HT1080 (cell line): ENCODE measurements around the gene RNF217. TPM values are rescaled to one million over a fixed set of nuclear protein-coding genes. Genes with fewer than 3 reads are reported as not detected.

Source experiments
- DNase-seq: peaks from one replicate; pipeline ENCODE4 v3.0.0-alpha.2; 2015; ENCODE audit warnings: low read depth
- total RNA-seq: library from RNA; depleted of rRNA; stranded (reverse); fragments of >200 nt; shearing (Covaris generic); gene quantifications from 2 replicates; pipeline ENCODE4 v1.2.3, GENCODE V29; 2014

The RNF217 gene
- total RNA-seq, 1 experiment from 2014 or later, result 9.6 TPM

DNA sequence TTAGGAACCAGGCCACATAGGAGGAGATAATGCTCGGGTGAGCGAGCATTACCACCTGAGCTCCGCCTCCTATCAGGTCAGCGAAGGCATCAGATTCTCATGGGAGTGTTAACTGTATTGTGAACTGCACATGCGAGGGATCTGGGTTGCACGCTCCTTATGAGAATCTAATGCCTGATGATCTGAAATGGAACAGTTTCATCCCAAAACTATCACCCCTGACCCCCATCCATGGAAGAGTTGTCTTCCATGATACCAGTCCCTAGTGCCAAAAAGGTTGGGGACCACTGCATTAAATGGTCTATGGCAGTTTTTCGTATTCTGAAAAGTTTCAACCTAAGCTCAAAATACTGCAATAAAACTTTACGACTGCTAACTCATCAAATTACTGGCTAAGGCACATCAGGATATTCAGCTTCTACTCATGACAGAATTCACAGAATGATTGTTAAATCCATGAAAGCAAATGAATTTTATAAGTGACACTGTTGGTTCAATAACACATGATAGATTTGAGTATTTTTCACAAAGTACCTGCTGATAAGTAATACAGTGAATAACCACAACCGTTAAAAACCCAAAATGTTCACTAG is 25.9 kb downstream of the RNF217 start:
- no peak for DNase-seq

DNA sequence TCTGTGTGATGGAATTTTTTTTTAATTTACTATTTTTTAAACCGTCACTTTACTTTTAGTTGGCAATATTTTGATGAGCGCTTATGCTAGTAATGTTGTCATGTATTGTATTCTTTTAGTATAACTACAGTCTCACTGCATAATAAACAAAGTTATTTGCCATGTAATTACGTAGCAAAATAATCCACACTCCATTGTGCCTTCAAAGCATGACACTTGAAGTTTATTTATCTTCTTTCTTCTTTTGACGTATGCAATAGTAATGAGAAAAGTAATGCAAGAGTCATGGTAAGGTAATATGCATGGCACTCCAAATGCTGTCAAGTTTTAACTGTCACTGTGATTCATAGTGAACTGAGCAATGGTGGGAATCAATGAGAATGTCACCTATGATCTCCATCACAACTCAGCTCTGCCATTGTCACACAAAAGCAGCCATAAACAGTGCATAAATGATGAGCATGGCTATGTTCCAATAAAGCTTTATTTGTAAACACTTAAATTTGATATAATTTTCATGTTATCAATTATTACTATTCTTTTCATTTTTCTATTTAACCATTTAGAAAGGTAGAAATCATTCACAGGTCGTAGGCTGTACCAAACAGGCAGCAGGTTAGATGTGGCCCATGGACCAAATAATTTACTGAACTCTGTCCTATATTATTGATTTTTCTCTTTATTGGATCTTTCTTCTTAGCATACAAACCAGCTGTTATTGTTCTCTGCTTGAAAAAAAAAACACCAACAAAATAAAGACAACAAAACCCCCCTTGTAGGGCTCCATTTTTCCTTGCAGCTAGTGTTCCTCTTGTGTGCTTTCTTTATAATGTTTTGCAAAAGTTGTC is 27.1 kb downstream of the RNF217 start:
- no peak for DNase-seq

DNA sequence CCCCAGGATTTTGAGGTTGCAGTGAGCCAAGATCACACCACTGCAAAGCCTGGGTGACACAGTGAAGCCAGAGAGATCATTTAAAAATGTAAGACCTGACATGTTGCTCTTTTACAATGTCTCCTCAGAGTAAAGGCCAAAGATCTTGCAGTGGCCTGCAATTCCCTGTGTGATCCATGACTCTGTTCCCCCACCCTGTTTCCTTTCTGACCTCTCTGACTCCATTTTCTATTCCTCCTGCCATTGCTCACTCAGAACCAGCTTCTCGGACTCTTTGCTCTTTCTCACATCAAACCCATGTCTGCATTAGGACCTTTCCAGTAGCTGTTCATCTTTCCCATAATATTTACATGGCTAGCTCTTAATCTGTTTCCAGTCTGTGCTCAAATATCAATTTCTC is 28.8 kb downstream of the RNF217 start:
- no peak for DNase-seq

DNA sequence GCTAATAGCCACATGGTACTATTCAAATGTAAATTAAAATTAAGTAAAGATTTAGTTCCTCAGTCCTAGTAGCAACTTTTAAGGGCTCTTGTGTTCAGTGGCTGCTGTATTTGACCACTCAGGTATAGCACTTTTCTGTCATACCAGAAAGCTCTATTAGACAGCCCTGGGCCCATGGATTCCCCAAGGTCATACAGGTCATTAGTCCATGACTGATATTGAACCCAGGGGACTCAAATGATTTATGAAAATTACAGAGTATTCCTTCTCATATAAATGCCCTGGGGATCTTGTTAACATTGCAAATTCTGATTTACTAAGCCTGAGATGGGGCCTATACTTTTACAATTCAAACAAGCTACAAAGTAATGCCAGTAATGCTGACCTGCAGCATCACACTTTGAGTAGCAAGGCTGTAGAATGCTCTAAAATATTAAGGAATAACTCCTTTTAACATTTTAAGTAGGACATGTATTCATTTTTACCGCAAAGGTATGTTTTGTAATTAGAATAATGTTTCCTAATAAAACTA is 29.6 kb downstream of the RNF217 start:
- no peak for DNase-seq

DNA sequence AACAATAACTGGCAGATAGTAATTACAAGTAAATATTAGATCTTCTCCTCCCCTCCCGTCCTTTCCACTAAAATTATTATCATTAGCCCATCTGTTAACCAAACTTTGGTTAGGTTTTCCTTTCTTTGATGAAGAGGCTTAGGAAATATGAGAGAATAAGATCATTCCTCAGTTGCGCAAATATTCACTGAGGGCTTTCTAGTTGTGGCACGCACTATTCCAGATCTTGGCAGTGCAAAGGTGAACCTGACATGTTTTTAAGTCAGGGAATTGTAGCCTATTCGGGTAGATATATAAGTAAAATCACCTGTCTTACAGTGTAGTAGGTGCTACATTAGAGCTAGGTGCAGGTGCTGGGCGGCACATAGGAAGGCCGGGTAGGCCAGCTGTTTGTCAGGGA is 31.1 kb downstream of the RNF217 start:
- DNase-seq, result no peak

DNA sequence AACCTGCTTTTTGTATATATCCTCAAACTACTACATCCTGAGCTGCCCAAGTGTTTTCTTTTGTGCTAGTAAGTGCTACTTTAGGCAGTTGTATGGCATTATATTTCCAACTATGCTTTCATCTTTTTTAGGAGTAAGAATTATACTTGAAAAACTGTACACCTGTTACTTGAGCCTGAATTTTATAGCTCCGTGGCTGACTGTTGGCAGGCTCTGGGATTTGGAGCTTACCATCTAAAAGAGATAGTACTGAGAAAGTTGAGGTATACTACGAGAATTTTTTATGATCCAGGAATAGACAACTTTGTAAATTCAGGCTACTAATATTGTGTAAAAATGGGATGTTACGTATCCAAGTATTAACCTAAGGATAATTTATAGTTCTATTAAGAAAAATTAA is 32.4 kb downstream of the RNF217 start:
- no peak for DNase-seq

DNA sequence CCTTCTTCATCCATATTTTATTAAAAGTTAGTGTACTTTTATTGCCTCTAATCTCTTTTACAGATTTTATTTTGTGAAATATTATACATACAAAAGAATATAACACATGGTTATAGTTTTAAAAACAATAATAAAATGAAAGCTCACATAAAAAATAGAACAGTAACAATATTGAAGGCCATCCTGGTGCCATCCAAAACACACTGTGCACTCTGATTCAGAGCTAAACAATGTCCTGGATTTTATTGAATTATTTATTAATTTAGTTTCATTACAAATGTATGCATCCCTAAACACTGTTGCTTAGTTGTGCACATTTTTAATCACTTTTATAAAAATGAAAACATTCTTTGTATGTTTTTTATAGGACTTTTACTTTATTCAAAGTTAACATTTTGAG is 32.9 kb downstream of the RNF217 start:
- no peak for DNase-seq

DNA sequence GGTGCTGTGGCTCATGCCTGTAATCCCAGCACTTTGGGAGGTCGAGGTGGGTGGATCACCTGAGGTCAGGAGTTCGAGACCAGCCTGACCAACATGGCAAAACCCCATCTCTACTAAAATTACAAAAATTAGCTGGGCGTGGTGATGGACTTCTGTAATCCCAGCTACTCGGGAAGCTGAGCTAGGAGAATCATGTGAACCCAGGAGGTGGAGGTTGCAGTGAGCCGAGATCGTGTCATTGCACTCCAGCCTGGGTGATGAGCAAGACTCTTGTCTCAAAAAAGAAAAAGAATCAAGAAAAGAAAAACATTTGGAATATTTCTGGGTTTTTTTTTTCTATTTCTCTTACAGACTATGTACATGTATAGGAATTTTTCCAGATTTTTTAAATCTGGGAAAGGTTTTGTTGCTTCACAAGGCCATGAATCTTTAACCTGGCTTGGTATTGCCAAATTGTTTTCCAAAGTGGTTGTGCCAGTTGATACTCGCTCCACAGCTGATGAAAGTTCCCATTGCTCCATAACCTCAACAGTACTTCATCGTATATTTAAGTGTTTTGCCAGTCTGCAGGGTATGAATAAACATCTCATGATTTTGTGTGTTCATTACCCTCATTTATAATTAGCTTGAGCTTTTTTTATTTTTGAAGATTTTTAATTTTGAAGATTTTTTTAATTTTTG is 33.5 kb downstream of the RNF217 start:
- DNase-seq, result no peak

DNA sequence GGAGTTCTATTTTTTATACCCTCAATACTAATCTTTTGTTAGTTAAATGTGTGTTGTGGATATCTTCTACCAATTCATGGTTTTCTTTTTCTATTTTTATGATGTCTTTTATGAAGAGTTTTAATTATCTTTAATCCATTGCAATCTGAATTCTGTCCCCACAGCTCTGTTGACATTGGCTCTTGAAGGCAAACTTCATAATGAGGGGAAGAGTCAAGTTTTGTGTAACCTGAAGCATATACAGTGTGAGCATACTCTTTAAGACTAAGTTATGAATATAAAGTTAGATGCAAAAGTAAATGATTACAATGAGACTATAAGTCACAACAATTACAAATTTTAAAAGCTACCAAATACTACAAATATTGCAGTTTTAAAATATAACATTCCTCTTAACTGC is 34.2 kb downstream of the RNF217 start:
- DNase-seq, result no peak

DNA sequence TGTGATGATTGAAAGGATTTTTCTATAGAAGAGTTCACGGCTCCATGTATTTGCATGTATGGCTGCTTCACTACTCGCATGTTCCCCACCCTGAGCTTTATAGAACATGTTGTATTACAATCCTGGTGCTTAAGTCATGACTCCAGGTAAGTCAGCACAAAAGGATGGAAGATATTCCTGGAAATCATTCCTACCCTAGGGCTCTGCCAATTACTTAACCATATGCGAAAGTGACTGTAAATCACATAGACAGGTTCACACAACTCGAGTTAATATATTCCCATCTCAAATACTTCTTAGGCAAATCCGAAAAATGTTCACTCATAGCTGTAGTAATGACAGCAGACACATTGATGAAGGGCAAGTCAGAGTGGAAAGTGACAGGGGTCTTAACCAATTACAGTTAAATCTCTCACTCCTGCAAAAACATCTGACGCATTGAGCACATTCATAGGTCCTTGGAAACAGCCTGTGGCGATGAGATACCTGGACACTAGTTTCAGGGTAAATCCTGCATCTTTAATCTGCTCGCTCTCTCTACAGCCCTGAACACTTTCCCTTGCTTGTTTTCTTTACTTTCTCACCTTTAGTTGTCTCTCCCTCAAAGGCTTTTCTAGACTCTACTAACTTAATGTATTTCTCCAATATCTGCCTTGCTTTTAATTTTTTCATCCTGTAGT is 35.1 kb downstream of the RNF217 start:
- no peak for DNase-seq

DNA sequence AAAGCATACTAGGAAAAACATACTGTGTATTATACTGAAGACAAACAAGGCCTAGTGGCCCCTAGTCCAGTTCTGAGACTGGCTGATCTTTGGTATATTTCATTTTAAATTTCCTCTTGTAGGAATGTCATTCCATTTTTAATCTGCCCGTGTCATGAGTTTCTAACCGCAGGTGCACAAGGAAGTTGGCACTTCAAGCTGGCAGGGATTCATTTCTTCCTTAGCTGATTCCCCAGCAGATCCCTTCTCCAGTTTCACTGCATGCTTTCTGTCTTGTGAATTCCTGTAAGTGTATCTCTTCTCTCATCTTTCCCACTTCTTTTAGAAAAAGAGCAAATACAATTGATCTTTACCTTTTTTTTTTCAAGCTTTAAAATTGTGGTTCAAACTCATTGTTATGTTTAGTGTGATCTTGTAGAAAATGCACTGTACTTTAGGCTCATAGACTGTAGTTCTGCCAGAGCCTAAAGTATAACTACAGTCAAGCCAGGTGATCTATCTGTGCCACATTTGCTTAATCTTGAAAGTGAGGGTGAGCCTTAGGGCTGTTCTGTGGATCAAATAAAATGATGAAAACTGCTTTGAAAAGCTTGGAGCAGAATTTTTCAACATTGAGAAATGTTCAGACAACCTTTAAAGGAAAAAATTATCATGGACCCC is 37.0 kb downstream of the RNF217 start:
- DNase-seq, result peak; percentile 46

DNA sequence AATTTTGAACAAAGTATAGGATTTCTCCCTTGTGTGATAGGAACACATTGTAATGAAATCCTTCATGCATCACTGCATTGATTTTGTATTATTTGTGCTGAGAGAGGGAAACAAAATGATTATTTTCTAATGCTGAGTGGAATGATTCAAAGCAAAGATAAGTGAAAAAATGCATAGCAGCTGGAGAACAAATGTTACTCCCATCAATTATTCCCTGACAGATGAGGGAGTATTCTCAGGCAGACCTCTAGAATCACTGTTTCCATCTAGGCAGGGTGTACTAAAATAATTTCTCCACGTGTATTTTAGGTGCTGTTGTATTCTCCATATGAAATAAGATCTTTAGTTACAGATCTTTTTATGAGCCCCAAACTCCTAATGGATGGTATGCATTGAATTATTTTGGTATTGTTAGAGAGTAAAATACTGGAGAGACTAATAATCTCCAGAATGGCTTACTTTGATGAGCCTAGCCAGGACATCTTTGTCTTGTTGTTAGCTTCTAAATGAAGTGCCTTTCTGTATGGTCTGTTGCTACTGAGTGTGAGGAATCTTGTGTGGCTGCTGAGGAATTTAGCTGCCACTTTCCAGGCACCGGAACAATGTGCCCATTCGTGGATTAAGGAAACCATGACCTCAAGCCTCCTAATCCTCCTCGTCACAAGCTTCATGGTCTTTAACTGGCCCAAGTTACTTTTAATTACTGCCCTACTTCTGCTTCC is 39.6 kb downstream of the RNF217 start:
- peak; percentile 57 for DNase-seq

DNA sequence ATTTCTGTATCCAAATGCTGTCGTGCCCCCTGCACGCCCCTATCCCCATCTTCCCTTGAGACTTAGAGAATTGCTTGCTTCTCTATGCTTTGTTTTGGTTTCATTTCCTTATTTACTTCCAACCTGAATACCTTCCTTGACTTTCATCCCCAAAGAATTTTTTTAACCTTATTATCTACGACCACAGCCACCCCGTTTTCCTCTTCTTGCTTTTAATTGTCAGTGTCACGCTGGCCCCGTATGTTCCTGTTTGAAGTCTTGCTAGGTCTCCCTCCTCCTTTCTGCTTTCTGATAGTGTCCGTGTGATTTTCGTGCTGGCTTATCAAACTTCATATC is 40.1 kb downstream of the RNF217 start:
- no peak for DNase-seq

DNA sequence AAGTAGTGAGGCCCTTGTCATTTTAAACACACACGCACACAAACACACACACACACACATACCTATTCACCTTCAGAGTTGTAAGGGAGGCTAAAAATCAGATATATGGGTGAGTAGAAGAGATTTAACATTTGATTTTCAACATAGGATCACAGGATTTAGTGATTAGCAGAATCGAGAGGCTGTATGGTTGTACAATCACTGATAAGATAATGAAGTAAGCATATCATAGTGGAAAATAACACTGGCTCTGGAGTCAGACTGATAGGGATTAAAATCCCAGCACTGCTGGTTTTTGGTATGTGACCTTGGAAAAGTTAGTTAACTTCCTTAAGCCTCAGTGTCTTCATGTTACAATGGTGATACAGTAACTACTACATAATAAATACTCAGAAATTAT is 40.8 kb downstream of the RNF217 start:
- DNase-seq, result no peak

DNA sequence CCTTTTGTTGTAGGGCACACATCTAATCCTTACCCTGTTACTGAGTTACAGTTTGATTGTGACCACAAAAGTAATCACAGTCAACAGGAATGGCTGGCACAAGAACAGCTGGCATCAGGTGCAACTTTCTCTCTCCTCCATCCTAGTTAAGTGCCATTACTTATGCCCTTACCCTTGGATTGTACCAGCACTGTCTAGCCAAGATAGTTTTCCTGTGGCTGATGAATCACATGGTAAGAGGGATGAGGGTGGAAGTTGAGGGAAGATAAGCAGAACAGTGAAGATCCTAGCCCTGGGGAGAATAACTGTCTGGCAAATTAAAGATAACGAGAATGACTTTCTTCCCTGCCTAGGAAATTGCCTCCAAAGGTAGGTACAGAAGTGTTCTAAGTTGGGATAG is 42.0 kb downstream of the RNF217 start:
- peak; percentile 42 for DNase-seq

DNA sequence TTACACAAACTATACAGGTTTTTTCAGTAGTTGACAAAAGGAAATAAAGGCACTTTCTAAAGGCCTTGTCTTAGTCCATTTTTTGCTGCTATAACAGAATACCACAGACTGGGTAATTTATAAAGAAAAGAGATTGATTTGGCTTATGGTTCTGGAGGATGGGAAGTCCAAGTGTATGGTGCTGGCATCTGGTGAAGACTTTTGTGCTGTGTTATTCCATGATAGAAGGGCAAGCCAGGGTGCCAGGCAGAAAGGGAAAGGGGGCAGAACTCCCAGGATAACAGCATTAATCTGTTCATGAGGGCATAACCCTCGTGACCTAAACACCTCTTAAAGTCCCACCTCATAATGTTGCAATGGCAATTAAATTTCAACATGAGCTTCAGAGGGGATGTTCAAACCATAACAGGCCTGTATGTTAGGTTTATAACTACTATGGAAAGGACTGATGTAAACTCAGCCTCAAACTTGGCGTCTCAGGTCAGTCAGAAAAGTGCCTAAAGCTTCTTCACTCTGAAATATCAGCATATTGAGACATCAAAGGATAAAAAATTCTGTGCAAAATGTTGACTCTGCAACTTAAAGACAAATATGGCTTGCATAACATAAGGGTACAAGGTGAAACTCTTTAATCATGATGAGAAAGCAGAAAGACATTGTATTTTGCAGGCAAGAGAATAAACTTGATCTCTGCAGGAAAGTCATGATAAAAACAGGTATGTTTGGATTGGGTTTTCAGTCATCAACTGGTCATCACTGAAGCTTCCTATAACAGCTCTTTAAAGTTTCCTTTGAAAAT is 42.8 kb downstream of the RNF217 start:
- no peak for DNase-seq

DNA sequence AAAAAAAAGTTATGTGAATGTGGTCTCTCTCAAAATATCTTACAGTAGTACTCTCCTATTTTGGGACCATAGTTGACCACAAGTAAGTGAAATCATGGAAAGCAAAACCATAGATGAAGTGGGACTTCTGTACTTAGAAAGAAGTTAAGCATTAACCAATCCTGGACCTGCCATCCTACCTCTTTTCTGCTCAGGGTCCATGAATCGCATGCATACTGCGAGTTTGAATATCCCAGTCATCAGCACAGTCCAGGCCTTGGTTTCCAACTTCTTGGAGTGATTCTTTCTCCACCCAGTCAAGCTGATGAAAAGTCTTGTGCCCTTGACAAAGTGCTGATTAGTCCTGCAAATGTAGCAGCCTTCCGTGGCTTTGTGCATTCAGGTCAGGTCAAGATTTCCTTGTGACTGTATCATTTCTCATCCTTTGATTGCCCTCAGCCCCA is 46.0 kb downstream of the RNF217 start:
- DNase-seq, result no peak

DNA sequence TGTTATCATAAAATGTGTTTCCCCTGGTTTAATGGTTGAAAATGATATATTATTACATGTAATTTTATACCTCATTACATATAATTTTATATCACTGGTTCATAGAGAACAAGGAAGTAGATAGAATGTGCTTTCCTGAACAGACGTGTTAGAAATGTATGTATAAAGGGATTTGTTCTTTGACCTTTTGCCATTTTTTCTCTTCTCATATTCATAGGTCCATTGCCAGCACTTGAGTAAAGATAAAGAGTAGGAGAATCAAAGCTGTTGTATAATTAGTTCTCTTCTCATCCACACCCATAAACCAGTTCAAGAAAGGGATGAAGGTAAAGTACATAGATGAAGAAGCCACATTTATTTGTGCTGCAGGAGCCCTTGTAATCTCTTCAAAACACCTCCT is 46.7 kb downstream of the RNF217 start:
- DNase-seq, result no peak

DNA sequence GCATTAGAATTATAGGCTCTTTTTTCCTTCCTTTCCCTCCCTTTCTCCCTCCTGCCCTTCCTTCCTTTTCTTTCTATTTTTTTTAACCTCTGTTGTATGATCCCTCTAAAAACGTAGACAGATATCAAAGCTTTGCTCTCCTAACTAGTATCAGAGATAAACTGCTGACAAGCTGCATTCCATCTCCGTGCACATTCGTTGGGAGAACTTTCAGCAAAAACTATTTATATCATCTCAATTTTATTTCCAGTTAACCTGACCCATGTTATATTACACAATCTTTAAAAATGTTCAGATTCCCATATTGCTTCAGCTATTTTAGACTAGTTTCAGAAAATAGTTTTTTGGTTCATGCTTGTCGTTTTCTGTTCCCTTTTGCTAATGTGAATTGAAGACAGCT is 47.3 kb downstream of the RNF217 start:
- DNase-seq, result no peak
